Epithelial cell of umbilical artery (primary cell): ENCODE results near the gene SMIM10. TPM values are rescaled to one million over a fixed set of nuclear protein-coding genes. Genes with fewer than 3 reads are reported as not detected.

Experiments used
- total RNA-seq: library from RNA; depleted of rRNA; stranded (reverse); fragments of >200 nt; gene quantifications from 2 replicates; pipeline ENCODE4 v1.2.3, GENCODE V29; 2014

SMIM10 gene
- total RNA-seq = 0.32 and 1.1 TPM in 2 replicates

DNA sequence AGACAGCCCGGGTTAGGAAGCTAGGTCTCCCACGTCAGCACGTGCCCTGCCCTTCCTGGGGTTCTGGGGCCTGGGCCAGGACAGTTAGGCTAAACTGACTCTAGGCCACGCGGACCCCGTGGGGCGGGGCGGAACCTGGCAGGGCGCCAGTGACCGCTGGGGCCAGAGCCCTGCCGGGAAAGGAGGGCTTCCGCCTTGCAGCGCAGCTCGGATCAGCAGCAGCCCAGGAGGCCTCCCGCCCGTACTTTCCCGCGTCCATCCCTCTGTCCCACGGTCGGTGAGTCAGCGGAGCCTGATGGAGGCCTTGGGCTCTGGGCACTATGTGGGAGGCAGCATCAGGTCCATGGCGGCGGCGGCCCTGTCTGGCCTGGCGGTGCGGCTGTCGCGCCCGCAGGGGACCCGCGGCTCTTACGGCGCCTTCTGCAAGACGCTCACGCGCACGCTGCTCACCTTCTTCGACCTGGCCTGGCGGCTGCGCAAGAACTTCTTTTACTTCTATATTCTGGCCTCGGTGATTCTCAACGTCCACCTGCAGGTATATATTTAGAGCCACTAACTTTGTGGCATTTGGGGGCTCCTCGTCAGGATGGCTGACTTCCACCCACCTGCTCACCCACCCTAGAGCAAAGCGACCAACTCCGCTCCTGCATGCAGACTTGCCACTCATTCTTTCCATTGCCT is at the start of gene SMIM10:
Gene SMIM10 (plus strand): TSS at position 191 of the 681 bp plus-strand sequence. CDS start 105 bp downstream, at position 296.

Other genes starting within 250 kb of the SMIM10 start
- 5.8 and 6.2 TPM in 2 replicates for gene PABIR2, start 193.8 kb upstream of the SMIM10 start, total RNA-seq
- gene MOSPD1, start 75.7 kb upstream of the SMIM10 start, total RNA-seq = 21.8 and 25.8 TPM in 2 replicates
- gene RTL8B, start 31.6 kb downstream of the SMIM10 start, total RNA-seq = 2.0 and 4.2 TPM in 2 replicates
- 17.2 and 19.2 TPM in 2 replicates for gene RTL8C, start 41.4 kb downstream of the SMIM10 start, total RNA-seq
- 2.9 and 3.6 TPM in 2 replicates for gene RTL8A, start 61.1 kb downstream of the SMIM10 start, total RNA-seq
- under 0.01 and 0.15 TPM in 2 replicates for gene SMIM10L2B, start 107.7 kb downstream of the SMIM10 start, total RNA-seq
- not detected in 2 replicates for gene ETDB, start 129.5 kb downstream of the SMIM10 start, total RNA-seq
- gene CT55, start 180.4 kb downstream of the SMIM10 start, total RNA-seq = not detected in 2 replicates